HepG2 (cell line): Measurements from ENCODE around the gene TSPAN9. TPM values are rescaled to one million over a fixed set of nuclear protein-coding genes. Genes with fewer than 3 reads are reported as not detected.

ENCODE experiments used
- ATF6 ChIP-seq: sonication (generic); formaldehyde crosslinking; conservative IDR thresholded peaks from 2 replicates; pipeline ENCODE4 v1.4.0; 2020; ENCODE audit warnings: missing genetic modification reagents
- ERF ChIP-seq: IDR thresholded peaks from 2 replicates; pipeline ENCODE4 v1.6.1; 2018; ENCODE audit warnings: missing biosample characterization, missing genetic modification reagents
- NR2F6 ChIP-seq, 2 experiments: IDR thresholded peaks; 2 replicates each; pipeline ENCODE4 v1.6.1; 2016; ENCODE audit warnings: antibody characterized with exemption in 1 of 2, mild to moderate bottlenecking in 1 of 2
- SMC3 ChIP-seq: IDR thresholded peaks from 2 replicates; pipeline ENCODE4 v1.6.1; 2011; ENCODE audit warnings: low read length, improper control_type of control experiment
- TOE1 ChIP-seq: sonication (generic); formaldehyde crosslinking; IDR thresholded peaks from 2 replicates; pipeline ENCODE4 v1.4.0; 2020; ENCODE audit warnings: mild to moderate bottlenecking, missing genetic modification reagents
- YY1 ChIP-seq: IDR thresholded peaks from 2 replicates; pipeline ENCODE4 v1.6.1; 2011; ENCODE audit warnings: low read length, low read depth, moderate library complexity, mild to moderate bottlenecking; ENCODE audit not compliant: insufficient read depth, insufficient replicate concordance
- ZFAT ChIP-seq: sonication (generic); formaldehyde crosslinking; conservative IDR thresholded peaks from 2 replicates; pipeline ENCODE4 v1.8.1; 2023; ENCODE audit warnings: missing genetic modification reagents, inconsistent platforms
- ZNF484 ChIP-seq: sonication (generic); formaldehyde crosslinking; IDR thresholded peaks from 2 replicates; pipeline ENCODE4 v1.5.1; 2020; ENCODE audit warnings: mild to moderate bottlenecking, low read depth, missing genetic modification reagents, borderline replicate concordance
- polyA plus RNA-seq, 8 experiments: library from polyadenylated mRNA; depleted of rRNA in 3 of 8; stranded (reverse) in 7 of 8; unstranded in 1 of 8; fragments of >200 nt; fragmentation: Illumina TruSeq in 4 of 8; extraction: Trizol in 4 of 8; gene quantifications; 2 replicates each; pipeline versions ENCODE4 v1.2.1 to v1.2.3, GENCODE V29; 2011 to 2016; ENCODE audit warnings: low read depth in 4 of 8, missing spikeins in 1 of 8, mixed read lengths in 1 of 8; ENCODE audit not compliant: insufficient read depth in 1 of 8
- total RNA-seq, 5 experiments: library from RNA; depleted of rRNA; stranded (reverse); fragments of >200 nt; fragmentation: Illumina TruSeq; extraction: Trizol; gene quantifications; 2 replicates each; pipeline ENCODE4 v1.2.3, GENCODE V29; 2016; ENCODE audit warnings: low read depth in 1 of 5
- TF ChIP-seq, protein P1 (sequence below): sonication (generic); formaldehyde crosslinking; IDR thresholded peaks from 2 replicates; pipeline ENCODE4 v1.4.0; 2020; ENCODE audit warnings: missing genetic modification reagents, borderline replicate concordance
- TF ChIP-seq, protein P2 (sequence below): IDR thresholded peaks from 2 replicates; pipeline ENCODE4 v1.4.0; 2020; ENCODE audit warnings: mild to moderate bottlenecking, missing genetic modification reagents

TSPAN9 gene
- total and polyA plus RNA-seq, 2 of the 13 experiments (the other 11 are each of a cell fraction or from before 2014, with no cell fraction given), result 18.1 to 42.3 TPM

GRCh38 chr12:3135522-3136461 lies 58.6 kb downstream of the TSPAN9 start (continued):
- TF ChIP-seq ERF (0 out of 2 replicates have a peak, but pooled peaks have one; percentile 24), TOE1 (CRISPR knock-in tag) (no peak), ZFAT (CRISPR knock-in tag) (no peak), ATF6 (CRISPR knock-in tag) (no peak), YY1 (no peak), NR2F6 (IDR thresholded peaks at IDR 0.05) (no peak), NR2F6 (CRISPR knock-in tag; IDR thresholded peaks at IDR 0.05) (no peak), ZNF484 (CRISPR knock-in tag) (no peak), SMC3 (peak; percentile 89)
- TF ChIP-seq, protein P1, sequence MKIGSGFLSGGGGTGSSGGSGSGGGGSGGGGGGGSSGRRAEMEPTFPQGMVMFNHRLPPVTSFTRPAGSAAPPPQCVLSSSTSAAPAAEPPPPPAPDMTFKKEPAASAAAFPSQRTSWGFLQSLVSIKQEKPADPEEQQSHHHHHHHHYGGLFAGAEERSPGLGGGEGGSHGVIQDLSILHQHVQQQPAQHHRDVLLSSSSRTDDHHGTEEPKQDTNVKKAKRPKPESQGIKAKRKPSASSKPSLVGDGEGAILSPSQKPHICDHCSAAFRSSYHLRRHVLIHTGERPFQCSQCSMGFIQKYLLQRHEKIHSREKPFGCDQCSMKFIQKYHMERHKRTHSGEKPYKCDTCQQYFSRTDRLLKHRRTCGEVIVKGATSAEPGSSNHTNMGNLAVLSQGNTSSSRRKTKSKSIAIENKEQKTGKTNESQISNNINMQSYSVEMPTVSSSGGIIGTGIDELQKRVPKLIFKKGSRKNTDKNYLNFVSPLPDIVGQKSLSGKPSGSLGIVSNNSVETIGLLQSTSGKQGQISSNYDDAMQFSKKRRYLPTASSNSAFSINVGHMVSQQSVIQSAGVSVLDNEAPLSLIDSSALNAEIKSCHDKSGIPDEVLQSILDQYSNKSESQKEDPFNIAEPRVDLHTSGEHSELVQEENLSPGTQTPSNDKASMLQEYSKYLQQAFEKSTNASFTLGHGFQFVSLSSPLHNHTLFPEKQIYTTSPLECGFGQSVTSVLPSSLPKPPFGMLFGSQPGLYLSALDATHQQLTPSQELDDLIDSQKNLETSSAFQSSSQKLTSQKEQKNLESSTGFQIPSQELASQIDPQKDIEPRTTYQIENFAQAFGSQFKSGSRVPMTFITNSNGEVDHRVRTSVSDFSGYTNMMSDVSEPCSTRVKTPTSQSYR (CRISPR knock-in tag), result no peak
- TF ChIP-seq, protein P2, sequence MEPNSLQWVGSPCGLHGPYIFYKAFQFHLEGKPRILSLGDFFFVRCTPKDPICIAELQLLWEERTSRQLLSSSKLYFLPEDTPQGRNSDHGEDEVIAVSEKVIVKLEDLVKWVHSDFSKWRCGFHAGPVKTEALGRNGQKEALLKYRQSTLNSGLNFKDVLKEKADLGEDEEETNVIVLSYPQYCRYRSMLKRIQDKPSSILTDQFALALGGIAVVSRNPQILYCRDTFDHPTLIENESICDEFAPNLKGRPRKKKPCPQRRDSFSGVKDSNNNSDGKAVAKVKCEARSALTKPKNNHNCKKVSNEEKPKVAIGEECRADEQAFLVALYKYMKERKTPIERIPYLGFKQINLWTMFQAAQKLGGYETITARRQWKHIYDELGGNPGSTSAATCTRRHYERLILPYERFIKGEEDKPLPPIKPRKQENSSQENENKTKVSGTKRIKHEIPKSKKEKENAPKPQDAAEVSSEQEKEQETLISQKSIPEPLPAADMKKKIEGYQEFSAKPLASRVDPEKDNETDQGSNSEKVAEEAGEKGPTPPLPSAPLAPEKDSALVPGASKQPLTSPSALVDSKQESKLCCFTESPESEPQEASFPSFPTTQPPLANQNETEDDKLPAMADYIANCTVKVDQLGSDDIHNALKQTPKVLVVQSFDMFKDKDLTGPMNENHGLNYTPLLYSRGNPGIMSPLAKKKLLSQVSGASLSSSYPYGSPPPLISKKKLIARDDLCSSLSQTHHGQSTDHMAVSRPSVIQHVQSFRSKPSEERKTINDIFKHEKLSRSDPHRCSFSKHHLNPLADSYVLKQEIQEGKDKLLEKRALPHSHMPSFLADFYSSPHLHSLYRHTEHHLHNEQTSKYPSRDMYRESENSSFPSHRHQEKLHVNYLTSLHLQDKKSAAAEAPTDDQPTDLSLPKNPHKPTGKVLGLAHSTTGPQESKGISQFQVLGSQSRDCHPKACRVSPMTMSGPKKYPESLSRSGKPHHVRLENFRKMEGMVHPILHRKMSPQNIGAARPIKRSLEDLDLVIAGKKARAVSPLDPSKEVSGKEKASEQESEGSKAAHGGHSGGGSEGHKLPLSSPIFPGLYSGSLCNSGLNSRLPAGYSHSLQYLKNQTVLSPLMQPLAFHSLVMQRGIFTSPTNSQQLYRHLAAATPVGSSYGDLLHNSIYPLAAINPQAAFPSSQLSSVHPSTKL, result no peak
